ENCODE results near the gene OR5H1. TPM values are rescaled to one million over a fixed set of nuclear protein-coding genes. Genes with fewer than 3 reads are reported as not detected.
"Not testable (repeated sequence)": the region's sequence is repeated elsewhere in the genome, so short reads cannot be mapped to it uniquely, and the experiment has no call there.

Gene OR5H1
- total RNA-seq, 2 donors from 2014 or later: 0.09 to 0.22 TPM

DNA sequence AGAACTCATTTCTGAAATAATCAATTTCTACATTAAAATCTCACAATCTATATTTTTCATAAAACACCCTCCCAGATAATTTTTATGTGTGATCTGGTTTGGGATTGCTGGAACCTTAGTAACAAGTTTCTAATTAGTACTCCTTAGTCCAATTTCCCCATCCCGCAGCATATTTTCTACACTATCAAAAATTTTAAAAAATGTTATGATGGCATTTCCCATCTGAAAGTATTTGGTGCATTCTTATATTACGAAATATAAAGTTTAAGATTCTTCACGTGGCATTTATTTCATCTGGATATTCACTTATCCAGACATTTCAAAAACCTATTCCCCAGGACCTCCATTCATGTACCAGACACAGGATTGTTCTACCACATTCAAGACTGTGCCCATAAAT, 18.2 kb downstream of the OR5H1 start:
- WGBS, 2 experiments (ENCODE audit: insufficient coverage in 1 of 2, insufficient read length in 1 of 2): 82% methylated on average over 1 of the region's 3 CpGs; no CpG with 5 or more reads in 1 of the 2 experiments
- Histone ChIP-seq H3K27me3 (ENCODE audit: control insufficient read depth, insufficient read depth, low read length, poor library complexity, severe bottlenecking) (no peaks in the 10 kb centered on the region), H3K27ac (ENCODE audit: low read depth, low read length) (no peak overlapping the region), H3K36me3 (ENCODE audit: control insufficient read depth, insufficient read depth, low read length) (no peaks in the 10 kb centered on the region), H3K9me3 (ENCODE audit: control insufficient read depth, low read length) (no peaks in the 10 kb centered on the region), H3K4me3 (ENCODE audit: low read length) (no peak overlapping the region), H3K4me1 (ENCODE audit: control insufficient read depth, insufficient read depth, low read length) (no peaks in the 10 kb centered on the region), H3K9ac (ENCODE audit: extremely low read depth, low read length, poor library complexity, severe bottlenecking) (no peak overlapping the region)
- H3K27me3 Mint-ChIP-seq (ENCODE audit: insufficient read depth): no peaks in the 10 kb centered on the region
- H3K36me3 Mint-ChIP-seq (ENCODE audit: low read depth): no peaks in the 10 kb centered on the region
- TF ChIP-seq, protein P1, sequence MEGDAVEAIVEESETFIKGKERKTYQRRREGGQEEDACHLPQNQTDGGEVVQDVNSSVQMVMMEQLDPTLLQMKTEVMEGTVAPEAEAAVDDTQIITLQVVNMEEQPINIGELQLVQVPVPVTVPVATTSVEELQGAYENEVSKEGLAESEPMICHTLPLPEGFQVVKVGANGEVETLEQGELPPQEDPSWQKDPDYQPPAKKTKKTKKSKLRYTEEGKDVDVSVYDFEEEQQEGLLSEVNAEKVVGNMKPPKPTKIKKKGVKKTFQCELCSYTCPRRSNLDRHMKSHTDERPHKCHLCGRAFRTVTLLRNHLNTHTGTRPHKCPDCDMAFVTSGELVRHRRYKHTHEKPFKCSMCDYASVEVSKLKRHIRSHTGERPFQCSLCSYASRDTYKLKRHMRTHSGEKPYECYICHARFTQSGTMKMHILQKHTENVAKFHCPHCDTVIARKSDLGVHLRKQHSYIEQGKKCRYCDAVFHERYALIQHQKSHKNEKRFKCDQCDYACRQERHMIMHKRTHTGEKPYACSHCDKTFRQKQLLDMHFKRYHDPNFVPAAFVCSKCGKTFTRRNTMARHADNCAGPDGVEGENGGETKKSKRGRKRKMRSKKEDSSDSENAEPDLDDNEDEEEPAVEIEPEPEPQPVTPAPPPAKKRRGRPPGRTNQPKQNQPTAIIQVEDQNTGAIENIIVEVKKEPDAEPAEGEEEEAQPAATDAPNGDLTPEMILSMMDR (conservative IDR thresholded peaks at IDR 0.05): no peak
- H3K4me1 Mint-ChIP-seq: no peaks in the 10 kb centered on the region
- H3K4me3 Mint-ChIP-seq: no peak overlapping the region
- peaks cover 6% of the 10 kb centered on the region for H3K9me3 Mint-ChIP-seq
- no peak for DNase-seq
- no peak overlapping the region for H3K27ac Mint-ChIP-seq

DNA sequence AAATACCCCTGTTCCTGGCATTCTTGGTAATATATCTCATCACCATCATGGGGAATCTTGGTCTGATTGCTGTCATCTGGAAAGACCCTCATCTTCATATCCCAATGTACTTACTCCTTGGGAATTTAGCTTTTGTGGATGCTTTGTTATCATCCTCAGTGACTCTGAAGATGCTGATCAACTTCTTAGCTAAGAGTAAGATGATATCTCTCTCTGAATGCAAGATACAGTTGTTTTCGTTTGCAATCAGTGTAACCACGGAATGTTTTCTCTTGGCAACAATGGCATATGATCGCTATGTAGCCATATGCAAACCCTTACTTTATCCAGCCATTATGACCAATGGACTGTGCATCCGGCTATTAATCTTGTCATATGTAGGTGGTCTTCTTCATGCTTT, 18.9 kb downstream of the OR5H1 start:
- 83 to 89% methylated on average over 2 to 4 of the region's 4 CpGs for WGBS, 2 experiments (ENCODE audit: insufficient coverage in 1 of 2, insufficient read length in 1 of 2)
- H3K36me3 ChIP-seq (ENCODE audit: control insufficient read depth, insufficient read depth, low read length); H3K27me3 ChIP-seq (ENCODE audit: control insufficient read depth, insufficient read depth, low read length, poor library complexity, severe bottlenecking); H3K9me3 ChIP-seq (ENCODE audit: control insufficient read depth, low read length); H3K4me3 Mint-ChIP-seq; H3K27me3 Mint-ChIP-seq (ENCODE audit: insufficient read depth); H3K27ac ChIP-seq (ENCODE audit: low read depth, low read length); H3K4me3 ChIP-seq (ENCODE audit: low read length); H3K4me1 Mint-ChIP-seq; H3K4me1 ChIP-seq (ENCODE audit: control insufficient read depth, insufficient read depth, low read length); H3K36me3 Mint-ChIP-seq (ENCODE audit: low read depth); DNase-seq; H3K9me3 Mint-ChIP-seq; H3K9ac ChIP-seq (ENCODE audit: extremely low read depth, low read length, poor library complexity, severe bottlenecking); H3K27ac Mint-ChIP-seq: not testable (repeated sequence)

DNA sequence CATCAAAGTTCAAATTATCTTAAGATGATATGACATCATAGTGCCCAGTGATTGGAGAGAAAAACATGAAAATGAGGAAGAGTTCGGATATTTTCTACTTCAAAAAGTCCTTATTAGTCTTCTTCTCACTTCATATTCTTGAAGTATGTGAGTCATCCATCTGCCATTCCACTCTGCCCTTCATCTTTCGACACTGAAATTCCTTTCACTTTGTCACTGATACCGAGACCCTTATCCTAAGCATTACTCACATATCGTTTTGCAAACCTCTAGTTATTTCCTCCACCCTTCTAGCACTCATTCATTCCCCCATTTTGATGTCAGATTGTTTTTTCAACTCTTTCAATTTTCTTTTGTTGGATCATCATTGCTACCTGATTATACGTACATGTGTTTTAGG, 20.7 kb downstream of the OR5H1 start:
- Histone ChIP-seq H3K9ac (ENCODE audit: extremely low read depth, low read length, poor library complexity, severe bottlenecking) (no peak overlapping the region), H3K4me3 (ENCODE audit: low read length) (no peak overlapping the region), H3K36me3 (ENCODE audit: control insufficient read depth, insufficient read depth, low read length) (no peaks in the 10 kb centered on the region), H3K27me3 (ENCODE audit: control insufficient read depth, insufficient read depth, low read length, poor library complexity, severe bottlenecking) (no peaks in the 10 kb centered on the region), H3K9me3 (ENCODE audit: control insufficient read depth, low read length) (no peaks in the 10 kb centered on the region), H3K27ac (ENCODE audit: low read depth, low read length) (no peak overlapping the region), H3K4me1 (ENCODE audit: control insufficient read depth, insufficient read depth, low read length) (no peaks in the 10 kb centered on the region)
- DNase-seq: no peak
- H3K36me3 Mint-ChIP-seq (ENCODE audit: low read depth): no peaks in the 10 kb centered on the region
- peaks cover 6% of the 10 kb centered on the region for H3K9me3 Mint-ChIP-seq
- H3K4me3 Mint-ChIP-seq: no peak overlapping the region
- TF ChIP-seq, protein P1 (conservative IDR thresholded peaks at IDR 0.05): no peak
- H3K27me3 Mint-ChIP-seq (ENCODE audit: insufficient read depth): no peaks in the 10 kb centered on the region
- WGBS, 2 experiments (ENCODE audit: insufficient coverage in 1 of 2, insufficient read length in 1 of 2): 80 to 88% methylated on average over 2 to 4 of the region's 5 CpGs
- H3K27ac Mint-ChIP-seq: no peak overlapping the region
- no peaks in the 10 kb centered on the region for H3K4me1 Mint-ChIP-seq

DNA sequence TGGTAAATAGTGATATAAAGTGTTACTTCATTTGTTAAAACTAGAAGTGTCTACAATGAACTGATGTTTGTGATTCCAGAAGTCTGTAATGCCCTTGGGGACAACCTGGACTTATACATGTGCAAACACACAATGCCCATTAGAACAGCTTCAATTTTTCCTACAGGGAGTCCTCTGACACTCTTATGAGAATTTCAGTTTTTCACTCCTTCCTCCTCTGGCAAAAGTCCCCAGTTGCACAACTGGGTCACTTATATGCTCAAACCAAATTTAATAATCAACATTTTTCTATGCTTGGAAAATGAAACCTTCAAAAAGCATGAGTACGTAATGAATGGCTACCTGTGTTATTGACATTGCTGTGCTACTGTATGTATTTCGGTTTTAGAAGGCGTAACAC, 35.9 kb downstream of the OR5H1 start, which contains the start of gene OR5H15:
TSS of gene OR5H15 (plus strand) at position 301 of the 400 bp plus-strand sequence. CDS start 2,004 bp downstream, outside the sequence.
- no peak within 1 kb of the TSS for H3K4me3 Mint-ChIP-seq
- no peak within 1 kb of the TSS for H3K4me3 ChIP-seq (ENCODE audit: low read length)
- H3K36me3 Mint-ChIP-seq (ENCODE audit: low read depth): no peaks in the 10 kb centered on the region
- H3K9me3 Mint-ChIP-seq: no peaks in the 10 kb centered on the region
- H3K9ac ChIP-seq (ENCODE audit: extremely low read depth, low read length, poor library complexity, severe bottlenecking): no peak within 1 kb of the TSS
- no peaks in the 10 kb centered on the region for H3K9me3 ChIP-seq (ENCODE audit: control insufficient read depth, low read length)
- WGBS, 2 experiments (ENCODE audit: insufficient coverage in 1 of 2, insufficient read length in 1 of 2): 90% methylated on average over 2 of the region's 3 CpGs; no CpG with 5 or more reads in 1 of the 2 experiments
- no peaks in the 10 kb centered on the region for H3K27me3 Mint-ChIP-seq (ENCODE audit: insufficient read depth)
- H3K4me1 Mint-ChIP-seq: no peaks in the 10 kb centered on the region
- H3K4me1 ChIP-seq (ENCODE audit: control insufficient read depth, insufficient read depth, low read length): no peaks in the 10 kb centered on the region
- H3K36me3 ChIP-seq (ENCODE audit: control insufficient read depth, insufficient read depth, low read length): no peaks in the 10 kb centered on the region
- DNase-seq: no peak
- H3K27me3 ChIP-seq (ENCODE audit: control insufficient read depth, insufficient read depth, low read length, poor library complexity, severe bottlenecking): no peaks in the 10 kb centered on the region
- H3K27ac ChIP-seq (ENCODE audit: low read depth, low read length): no peak within 1 kb of the TSS
- TF ChIP-seq, protein P1 (conservative IDR thresholded peaks at IDR 0.05): no peak
- H3K27ac Mint-ChIP-seq: no peak within 1 kb of the TSS
